Activated CD4-positive, alpha-beta T cell treated with anti-CD3 and anti-CD28 coated beads, Interleukin-10, Interleukin-2, amounts not matched to agents 100 ng/mL and 50 ng/mL, durations not matched to agents 16 hours and 8 hours (primary cell): ENCODE measurements around the gene SUDS3.
A peak's percentile ranks its signal among the peaks of the same experiment; 100 is the strongest.
"Not testable (repeated sequence)": the region's sequence is repeated elsewhere in the genome, so short reads cannot be mapped to it uniquely, and the experiment has no call there.

ENCODE experiments used
- DNase-seq: peaks from one replicate; pipeline ENCODE4 v3.0.0-alpha.2; 2020

Gene SUDS3

DNA sequence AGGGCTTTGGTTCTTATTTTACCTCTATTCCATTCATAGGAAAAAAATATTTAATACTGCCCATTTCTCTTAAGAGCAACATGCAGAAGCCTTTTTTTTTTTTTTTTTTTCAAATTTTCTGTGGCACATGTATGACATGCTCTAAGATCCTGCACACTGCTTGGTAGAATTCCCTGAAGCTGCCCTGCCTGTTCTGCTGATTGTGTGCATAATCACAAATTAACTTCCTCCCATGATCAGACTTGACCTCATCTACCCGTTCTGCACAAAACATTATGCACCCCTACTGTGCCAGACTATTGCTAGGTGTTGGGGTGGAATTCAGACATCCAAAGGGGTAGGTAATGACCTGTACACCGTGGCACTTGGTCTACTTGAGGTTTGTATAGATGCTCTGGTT is 22.2 kb downstream of the SUDS3 start:
- no peak for DNase-seq

DNA sequence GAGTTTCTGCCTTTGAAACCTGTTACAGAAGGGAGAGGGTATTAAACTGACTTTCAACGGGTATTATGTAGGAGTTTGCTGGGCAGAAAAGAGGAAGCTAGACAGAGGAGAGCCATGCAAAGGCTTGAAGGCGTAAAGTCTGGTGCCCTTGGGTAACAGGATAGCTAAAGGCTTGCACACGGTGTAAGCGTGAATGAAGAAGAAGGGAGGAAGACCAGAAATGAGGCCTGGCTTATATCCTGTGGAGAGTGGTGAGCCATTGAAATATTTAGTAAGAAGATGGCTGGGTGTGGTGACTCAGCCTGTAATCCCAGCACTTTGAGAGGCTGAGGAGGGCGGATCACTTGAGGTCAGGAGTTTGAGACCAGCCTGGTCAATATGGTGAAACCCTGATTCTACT is 22.6 kb downstream of the SUDS3 start:
- no peak for DNase-seq

DNA sequence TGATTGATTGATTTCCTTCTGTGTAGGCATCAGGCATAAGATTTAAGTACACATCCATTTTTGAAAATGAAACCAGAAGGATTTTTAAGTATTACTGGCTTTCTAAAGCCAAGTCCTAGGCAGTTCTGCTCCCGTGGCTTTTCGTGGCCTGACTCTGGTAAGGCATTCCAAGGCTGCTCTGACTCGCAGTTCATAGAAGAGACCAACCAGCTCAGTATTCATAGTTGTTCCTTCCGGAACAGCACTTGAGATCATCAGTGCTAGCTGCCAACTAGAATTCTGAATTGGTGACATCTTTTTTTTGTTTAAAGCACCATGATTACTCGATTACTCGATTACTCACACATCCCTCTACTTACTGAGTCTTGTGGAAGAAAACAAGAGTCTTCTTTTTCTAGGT is 25.9 kb downstream of the SUDS3 start:
- no peak for DNase-seq

DNA sequence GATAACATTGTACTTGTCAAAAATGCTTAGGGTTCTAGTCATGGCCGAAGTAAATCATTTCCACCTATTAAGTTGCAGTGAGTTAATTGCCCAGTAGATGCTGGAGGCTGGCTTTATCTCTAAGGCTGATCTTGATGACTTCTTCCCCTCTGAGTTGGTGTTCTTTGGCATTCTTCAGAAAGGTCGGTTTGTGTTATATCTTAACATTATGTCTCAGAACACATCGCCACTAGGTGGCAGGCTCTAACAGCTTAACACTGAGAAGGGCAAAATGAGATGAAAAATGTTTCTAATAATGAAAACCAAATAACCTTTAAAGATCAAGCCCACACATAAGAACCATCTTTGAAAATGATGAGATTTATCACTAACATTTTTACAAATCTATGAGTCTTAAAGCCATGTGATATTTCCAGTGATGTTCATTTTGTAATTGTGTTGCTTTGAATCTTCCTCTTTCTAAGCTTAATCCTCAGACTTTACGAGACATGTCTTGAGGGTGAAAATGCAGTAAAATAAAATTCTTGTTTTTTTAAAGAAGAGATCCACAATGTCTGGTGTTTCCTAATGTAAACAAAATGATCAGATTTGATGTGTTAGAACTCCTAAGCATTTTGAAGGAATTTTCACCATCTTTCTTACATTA is 28.6 kb downstream of the SUDS3 start:
- peak; percentile 58 for DNase-seq

DNA sequence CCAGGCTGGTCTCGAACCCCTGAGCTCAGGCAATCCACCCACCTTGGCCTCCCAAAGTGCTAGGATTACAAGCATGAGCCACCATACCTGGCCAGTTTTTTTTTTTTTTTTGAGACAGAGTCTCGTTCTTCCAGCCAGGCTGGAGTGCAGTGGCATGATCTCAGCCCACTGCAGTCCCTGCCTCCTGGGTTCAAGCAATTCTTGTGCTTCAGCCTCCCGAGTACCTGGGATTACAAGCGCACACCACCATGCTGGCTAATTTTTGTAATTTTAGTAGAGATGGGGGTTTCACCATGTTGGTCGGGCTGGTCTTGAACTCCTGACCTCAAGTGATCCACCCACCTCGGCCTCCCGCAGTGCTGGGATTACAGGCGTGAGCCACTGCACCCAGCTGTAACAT is 31.9 kb downstream of the SUDS3 start:
- not testable (repeated sequence) for DNase-seq

DNA sequence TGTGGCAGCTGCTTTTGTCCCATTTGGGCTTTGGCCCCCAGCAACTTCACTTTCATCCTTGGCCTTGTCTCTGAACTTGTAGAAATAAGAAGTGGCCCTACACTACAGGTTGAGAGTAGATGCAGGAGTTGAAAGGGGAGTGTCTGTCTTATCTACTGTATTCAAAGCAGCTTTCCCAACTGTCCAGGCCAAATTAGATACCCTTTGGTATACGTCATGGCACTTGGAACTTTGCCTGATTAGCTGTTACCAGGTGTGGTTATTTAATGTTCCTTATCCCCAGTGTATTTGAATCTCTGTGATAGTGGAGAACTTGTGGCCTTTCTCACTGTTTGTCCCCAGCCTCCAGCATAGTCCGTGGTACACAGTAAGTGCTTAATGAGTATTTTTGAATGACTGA is 33.5 kb downstream of the SUDS3 start:
- no peak for DNase-seq

DNA sequence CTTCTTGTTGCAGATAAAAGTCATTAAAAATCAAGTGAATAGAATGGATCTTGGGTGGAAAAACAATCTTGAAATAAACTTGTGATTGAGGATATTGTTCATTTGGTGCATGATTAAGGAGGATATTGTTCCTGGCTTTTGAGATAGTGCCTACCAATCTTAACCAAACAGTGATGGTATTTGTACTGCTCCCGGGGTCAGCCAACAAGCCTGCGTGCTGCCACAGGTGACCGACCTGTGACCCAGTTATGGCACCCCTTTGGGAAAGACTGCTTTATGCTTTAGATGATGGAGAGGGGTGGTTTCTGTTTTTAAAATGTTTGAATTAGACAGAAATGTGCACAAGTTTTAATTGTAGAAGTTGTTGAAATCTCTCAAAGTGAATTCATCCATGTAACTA is 41.6 kb downstream of the SUDS3 start:
- DNase-seq = no peak

DNA sequence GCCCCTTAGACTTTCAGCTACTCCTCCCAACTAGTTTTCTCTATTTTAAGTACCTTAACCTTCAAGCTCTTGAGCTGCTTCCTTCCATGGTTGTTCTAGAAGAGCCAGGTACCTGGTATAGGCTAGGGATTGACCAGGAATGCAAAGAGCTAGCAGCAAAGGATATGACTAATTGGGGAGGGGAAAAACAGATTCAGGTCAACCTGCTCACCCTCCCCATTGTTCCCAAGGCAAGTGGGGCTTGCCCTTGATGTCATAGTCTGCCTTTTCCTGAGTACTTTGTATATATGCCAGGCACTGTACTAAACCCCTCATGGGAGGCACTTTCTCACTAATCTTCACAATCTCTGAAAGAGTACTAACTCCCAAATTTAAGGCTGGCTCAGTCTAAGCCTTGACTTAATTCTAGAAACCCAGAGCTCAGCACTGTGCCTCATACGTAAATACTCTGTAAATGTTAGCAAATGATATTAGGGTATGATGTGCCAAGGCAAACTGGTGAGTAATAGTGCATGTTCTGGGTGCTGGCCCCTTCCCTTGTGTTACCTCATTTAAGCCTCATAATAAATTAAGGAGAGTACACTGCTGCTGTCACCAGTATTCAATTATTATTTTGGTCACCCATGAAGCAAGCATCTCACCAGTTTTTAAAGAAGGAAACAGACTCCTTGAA is 42.2 kb downstream of the SUDS3 start:
- no peak for DNase-seq

DNA sequence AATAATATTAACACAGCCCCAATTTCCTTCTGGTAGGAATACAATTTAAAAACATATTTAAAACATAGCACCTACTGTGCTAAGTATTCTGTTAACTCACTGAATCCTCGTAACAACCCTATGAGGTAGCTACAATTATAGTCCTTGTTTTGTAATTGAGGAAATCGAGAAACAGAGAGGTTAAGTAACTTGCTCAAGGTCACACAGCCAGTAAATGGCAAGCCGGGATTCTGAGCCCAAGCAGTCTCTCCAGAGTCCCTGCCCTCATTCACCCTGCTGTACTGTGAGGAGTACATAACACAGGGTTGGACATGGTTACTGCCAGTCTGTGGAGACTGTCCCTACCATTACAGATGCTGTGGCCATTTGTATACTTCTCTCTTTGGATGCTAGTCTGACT is 44.3 kb downstream of the SUDS3 start:
- DNase-seq = no peak

DNA sequence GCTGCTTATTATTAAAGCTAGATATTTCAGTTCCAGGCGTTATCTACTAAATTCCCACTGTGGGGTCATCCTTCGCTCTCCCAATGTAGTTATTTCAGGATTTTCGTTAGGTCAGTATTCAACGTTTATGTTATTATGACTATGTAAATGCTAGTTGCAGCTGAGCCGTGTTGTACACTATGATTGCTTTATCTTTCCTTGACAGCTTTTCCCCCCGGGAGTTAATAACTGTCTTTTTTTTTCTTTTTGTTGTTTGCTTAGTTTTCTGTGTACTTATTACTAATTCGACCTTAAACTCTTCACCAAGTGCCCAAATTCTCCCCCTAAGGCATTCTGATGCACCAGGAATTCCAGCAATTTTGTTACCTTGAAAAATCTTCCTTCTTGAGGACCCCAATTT is 48.5 kb downstream of the SUDS3 start:
- no peak for DNase-seq

DNA sequence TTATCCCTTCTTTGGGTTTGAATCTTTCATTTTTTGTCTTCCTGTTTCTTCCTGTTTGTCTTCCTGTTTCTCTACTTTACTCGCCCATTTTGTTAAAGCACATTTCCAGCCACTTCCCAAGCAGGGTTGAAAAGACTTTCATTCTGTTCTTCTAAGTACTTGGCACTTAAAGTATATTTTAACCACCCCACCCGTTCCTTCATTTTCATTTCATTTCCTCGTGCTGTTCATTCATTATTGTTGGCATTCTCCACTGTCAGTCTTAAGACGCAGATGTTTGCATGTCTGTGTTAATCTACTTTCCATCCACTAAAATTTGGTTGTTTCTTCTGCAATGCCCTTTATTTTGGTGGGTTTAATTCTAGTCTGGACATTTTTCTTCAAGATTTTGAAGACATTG is 49.0 kb downstream of the SUDS3 start:
- no peak for DNase-seq

DNA sequence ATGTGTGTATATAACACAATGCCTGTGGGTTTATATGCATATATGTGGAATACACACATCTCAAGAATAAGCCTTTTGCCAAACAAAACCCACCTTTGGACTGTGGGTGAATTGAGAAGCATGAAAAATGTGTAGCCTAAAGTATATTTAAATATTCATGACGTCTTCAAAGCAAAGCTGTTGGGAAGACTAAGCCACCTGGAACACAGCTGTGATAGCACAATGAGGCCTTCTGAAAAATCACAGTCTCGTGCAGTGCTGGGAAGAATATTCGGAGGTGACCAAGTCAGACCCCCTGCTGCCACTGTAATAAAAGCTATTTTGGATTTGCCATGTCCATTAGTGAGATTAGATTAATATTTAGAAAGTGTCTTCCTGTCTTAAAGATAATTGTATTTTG is 51.5 kb downstream of the SUDS3 start:
- no peak for DNase-seq

DNA sequence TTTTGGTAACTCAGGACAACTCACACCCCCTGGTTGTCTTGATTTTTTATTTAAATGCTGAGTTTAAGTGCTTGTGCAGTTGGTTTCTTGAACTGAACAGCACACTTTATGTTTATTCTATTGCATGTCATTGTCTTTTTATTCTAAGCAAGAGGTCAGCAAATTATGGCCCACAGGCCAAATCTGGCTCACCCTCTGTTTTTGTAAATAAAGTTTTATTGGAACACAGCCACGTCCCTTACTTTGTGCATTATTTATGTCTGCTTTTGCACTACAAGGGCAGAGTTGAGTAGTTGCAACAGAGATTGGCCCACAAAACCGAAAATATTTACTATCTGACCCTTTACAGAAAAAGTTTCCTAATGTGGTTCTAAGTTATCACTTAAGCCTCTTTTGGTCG is 52.3 kb downstream of the SUDS3 start:
- DNase-seq = no peak

DNA sequence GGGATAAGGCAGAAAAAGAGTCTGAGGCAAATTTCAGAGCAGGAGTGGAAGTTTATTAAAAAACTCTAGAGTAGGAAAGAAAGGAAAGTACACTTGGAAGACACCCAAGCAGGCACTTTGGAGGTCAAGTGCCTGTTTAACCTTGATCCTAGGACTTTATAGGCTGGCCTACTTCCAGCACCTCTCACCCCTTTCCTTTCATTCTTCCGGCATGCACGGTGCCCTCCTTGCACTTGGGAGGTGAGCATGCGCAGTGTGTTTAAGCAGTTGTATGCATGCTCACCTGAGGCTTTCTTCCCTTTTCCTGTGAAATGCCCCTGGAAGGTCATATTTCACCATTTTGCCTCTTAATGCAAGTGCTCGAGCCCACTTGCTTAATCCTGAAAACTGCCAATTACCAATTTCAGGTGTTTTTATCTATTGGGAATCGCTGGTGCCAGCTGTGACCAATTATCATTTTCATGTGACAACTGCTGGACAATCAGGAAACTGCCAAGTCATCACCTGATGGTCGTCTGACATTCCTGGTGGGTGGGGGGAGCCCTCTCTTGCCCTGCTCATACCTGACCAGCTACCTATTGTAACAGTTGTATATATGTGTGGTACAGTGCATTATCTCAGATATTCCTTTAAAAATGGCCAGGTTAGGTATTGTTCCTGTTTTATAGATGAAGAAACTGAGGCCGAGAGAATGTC is 53.5 kb downstream of the SUDS3 start:
- no peak for DNase-seq

DNA sequence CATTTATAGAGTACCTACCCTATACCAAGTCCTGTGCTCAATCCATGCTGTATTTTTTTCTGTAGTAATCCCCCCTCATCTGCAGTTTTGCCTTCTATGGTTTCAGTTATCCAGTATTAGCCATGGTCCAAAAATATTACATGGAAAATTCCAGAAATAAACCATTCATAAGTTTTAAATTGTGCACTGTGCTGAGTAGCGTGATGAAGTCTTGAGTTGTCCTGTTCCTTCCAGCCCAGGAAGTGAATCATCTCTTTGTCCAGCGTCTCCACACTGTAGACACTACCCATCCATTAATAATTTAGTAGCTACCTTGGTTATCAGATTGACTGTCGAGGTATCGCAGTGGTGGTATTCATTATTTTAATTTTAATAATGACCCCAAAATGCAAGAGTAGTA is 54.2 kb downstream of the SUDS3 start:
- DNase-seq = no peak

DNA sequence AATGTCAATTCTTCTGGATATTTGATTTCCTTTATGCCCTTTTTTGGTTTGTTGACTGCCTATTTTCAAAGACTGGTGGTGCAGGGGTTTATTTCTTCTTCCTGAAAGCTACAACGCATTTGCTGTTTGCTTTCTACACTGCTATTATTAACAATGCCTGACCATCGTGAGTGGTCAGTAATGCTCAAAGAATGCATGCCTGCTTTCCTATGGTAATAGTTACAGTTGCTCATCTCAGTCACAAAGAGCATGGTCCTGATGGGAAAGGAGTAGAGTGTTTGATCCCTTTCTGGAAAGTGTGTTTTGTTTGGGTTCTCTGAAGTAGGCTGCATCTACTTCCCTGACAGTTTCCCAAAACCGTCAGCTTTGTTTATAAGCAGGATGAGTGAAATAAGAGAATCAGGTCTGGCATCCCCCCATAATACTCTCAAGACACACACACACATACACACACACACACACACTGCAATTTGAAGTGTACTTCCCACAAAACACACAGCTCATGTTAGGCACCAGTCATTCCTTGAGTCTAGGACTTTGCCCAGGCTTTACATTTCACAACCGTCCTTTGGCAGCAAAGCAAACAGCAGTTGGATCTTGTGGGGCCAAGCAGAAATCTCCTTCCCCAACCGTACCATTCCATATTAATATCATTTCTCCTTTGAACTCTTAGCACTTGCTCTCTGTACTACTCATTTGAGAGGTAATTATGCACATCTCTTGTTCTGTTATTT is 56.6 kb downstream of the SUDS3 start:
- DNase-seq = no peak

DNA sequence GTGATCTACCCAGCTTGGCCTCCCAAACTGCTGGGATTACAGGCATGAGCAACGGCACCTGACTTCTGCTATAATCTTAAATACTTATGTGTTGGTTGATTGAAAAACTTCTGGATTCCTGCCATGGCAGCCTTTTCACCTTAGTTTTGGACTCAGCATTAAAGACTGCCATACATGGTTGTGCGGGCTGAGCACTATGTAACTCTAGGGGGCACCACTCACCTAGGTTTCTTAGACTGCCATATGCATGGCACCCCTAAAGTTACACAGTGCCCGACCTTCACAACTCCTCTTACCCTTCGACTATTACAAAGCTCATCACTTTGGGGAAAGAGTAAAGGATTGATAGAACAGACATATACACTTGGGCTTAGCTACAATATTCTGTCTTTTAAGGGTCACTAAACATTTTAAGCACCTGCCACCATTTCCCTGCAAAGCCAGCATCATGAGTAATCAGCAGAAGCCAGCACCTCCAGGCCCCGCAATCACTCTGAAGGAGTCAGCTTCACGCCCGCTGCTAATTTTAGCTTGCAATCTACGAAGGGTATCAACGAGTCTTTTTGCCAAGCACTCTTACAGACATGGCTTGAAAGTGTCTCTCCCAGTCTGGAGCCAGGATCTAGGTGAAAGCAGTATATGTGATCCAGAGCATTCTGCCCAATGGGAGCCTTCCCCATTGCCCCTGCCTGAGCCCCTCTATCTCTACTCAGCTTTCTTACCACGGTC is 59.8 kb downstream of the SUDS3 start:
- peak; percentile 10 for DNase-seq

DNA sequence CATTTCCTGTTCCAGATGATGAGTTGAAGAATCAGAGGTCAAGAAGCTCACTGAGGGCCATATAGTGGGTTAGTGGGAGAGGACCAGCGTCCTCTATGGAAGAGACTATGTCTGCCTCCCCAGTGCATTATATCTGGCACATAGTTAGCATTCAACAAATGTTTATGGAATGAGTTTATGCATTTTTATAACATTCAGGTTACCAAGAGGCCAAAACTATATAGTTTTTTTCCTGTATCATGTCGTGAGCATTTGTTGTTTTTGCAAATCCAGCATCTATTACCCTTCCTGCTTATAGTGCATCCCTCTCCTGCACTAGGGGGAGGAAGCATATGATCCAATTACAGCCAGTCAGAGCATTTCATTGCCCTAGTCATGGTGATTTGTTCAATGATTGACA is 60.6 kb downstream of the SUDS3 start:
- DNase-seq = no peak

DNA sequence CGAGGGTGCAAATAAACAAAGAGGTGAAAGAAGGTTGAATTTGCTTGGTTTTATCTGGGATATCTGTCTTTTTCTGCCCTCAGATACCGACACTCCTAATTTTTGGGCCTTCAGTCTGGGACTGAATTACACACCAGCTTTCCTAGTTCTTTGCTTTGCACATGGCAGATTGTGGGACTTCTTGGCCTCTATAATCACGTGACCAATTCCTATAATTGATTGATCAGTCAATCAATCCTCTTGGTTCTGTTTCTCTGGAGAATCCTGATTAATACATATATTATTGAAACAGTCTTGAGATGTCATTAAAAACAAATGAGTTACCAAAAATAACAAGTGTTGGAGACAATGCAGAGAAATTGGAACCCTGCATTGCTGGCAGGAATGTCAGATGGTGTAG is 62.7 kb downstream of the SUDS3 start:
- no peak for DNase-seq

DNA sequence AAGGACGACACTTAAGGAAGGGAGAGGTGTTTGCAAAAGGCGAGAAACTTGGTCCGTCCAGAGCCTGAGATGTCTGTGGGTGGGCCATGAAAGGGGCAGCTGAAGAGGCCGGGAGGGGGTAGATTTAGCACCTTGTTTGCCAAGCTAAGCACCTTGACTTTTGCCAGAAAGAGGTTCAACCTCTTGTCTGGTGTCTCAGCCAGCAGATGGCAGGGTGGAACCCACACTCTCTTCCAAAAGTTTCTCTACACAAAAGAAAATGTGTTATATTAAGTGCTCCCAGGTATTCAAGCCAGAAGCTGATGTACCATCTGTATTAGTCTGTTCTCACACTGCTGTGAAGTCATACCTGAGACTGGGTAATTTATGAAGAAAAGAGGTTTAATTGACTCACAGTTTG is 69.9 kb downstream of the SUDS3 start:
- DNase-seq = no peak

DNA sequence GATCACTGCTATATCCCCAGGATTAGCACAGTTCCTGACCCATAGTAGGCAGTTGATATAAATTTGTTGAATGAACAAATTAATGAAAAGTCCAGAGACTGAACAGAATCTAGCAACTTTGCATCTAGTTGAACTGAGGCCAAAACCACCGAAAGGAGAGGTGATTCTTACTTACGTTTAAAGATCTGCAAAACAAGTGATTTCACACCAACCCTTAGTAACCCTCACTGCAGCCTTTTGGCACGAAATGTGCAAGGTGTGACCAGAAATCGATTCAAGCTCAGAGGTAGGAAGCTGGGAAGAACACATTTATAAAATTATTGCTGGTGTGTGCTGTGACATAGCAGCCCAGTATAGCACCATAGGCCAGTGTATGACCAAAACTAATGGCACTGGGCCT is 70.8 kb downstream of the SUDS3 start:
- no peak for DNase-seq

DNA sequence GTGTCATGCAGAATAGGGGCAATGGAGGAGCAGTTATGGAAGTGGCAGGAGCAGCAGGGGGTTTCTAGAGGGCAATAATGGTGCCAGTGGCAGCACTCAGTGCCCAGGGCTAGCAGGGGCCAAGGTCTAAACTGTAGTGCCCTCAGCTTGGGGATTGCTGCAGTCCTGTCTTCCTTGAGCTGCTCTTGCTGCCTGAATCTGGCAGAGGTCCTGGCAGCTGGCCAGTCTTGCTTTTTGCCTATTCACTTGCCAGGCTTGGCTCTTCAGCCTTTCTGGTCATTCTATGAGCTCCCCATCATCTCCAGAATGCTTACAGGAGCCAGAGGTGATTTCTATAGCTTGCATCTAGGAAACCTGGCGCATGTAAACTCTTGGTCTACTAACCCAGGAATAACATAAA is 72.0 kb downstream of the SUDS3 start:
- DNase-seq = no peak

DNA sequence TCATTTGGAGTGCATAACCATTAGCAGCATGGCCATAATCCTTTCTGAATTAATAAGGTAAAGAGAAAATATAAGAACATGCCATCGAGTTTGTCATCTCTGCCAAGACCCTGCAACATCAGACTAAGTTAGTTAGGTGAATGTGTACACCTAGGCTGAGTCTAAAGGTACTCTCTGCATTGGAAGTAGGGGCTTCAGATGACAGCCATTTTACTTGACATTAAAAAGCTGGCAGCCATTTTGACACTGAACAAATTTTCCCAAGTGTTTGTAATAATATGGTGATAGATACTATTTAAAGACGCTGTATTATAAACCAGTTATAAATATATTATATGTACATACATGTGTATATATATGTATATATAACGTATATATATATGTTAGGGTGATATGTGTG is 79.0 kb downstream of the SUDS3 start:
- DNase-seq = no peak
